ENCODE data around the gene GRHPR. TPM values are rescaled to one million over a fixed set of nuclear protein-coding genes. Genes with fewer than 3 reads are reported as not detected.

GRHPR gene
- total RNA-seq, 4 donors from 2014 or later: 81.7 to 135 (median 112) TPM

GRCh38 chr9:37406603-37407401 is 15.7 kb upstream of the GRHPR start:
- Histone ChIP-seq H3K27me3 (no peaks in the 10 kb centered on the region), H3K4me3 (no peak overlapping the region), H3K27ac (no peak overlapping the region), H3K4me1 (no peaks in the 10 kb centered on the region), H3K36me3 (no peaks in the 10 kb centered on the region), H3K9me3 (no peaks in the 10 kb centered on the region)
- DNase-seq: no peak
- TF ChIP-seq POLR2A (IDR thresholded peaks at IDR 0.05): no peak
- TF ChIP-seq CTCF (IDR thresholded peaks at IDR 0.05): no peak
- intact Hi-C loops (cut with DNase I; ENCODE audit: low total_unique reads): no loop called here

- no peak for TF ChIP-seq CTCF (IDR thresholded peaks at IDR 0.05)
- no peak for TF ChIP-seq POLR2A (IDR thresholded peaks at IDR 0.05)
- intact Hi-C loops (cut with DNase I; ENCODE audit: low total_unique reads): no loop called here
These were observed 15.0 kb upstream of the GRHPR start for GRCh38 chr9:37407468-37407867.

GRCh38 chr9:37408933-37409710 is 13.4 kb upstream of the GRHPR start:
- intact Hi-C loops (cut with DNase I; ENCODE audit: low total_unique reads): no loop called here
- DNase-seq: no peak

More at GRCh38 chr9:37407468-37407867, 15.0 kb upstream of the GRHPR start:
- no peak for DNase-seq
- no peaks in the 10 kb centered on the region for H3K4me1 ChIP-seq
- H3K4me3 ChIP-seq: no peak overlapping the region
- no peaks in the 10 kb centered on the region for H3K9me3 ChIP-seq
- H3K27me3 ChIP-seq: no peaks in the 10 kb centered on the region
- no peak overlapping the region for H3K27ac ChIP-seq
- no peaks in the 10 kb centered on the region for H3K36me3 ChIP-seq

GRCh38 chr9:37410354-37410861 is 12.1 kb upstream of the GRHPR start:
- H3K9me3 ChIP-seq: no peaks in the 10 kb centered on the region
- intact Hi-C loops (cut with DNase I; ENCODE audit: low total_unique reads): loop anchor here (10.0 kb wide), 1 partner anchor 74 kb away; the partner anchor contains the start of gene POLR1E

More at GRCh38 chr9:37408933-37409710, 13.4 kb upstream of the GRHPR start:
- no peaks in the 10 kb centered on the region for H3K4me1 ChIP-seq
- no peaks in the 10 kb centered on the region for H3K36me3 ChIP-seq
- no peaks in the 10 kb centered on the region for H3K9me3 ChIP-seq
- TF ChIP-seq POLR2A (IDR thresholded peaks at IDR 0.05): no peak
- no peak for TF ChIP-seq CTCF (IDR thresholded peaks at IDR 0.05)
- H3K27ac ChIP-seq: no peak overlapping the region
- H3K4me3 ChIP-seq: no peak overlapping the region
- no peaks in the 10 kb centered on the region for H3K27me3 ChIP-seq

GRCh38 chr9:37410969-37411785 is 11.3 kb upstream of the GRHPR start:
- no peak for DNase-seq
- H3K4me3 ChIP-seq: no peak overlapping the region
- H3K27me3 ChIP-seq: no peaks in the 10 kb centered on the region
- intact Hi-C loops (cut with DNase I; ENCODE audit: low total_unique reads): loop anchor here (10.0 kb wide), 1 partner anchor 74 kb away; the partner anchor contains the start of gene POLR1E
- TF ChIP-seq POLR2A (IDR thresholded peaks at IDR 0.05) (no peak), CTCF (IDR thresholded peaks at IDR 0.05) (no peak)
- no peaks in the 10 kb centered on the region for H3K36me3 ChIP-seq
- no peaks in the 10 kb centered on the region for H3K4me1 ChIP-seq
- H3K27ac ChIP-seq: no peak overlapping the region
- no peaks in the 10 kb centered on the region for H3K9me3 ChIP-seq

More at GRCh38 chr9:37410354-37410861, 12.1 kb upstream of the GRHPR start:
- Histone ChIP-seq H3K4me1 (no peaks in the 10 kb centered on the region), H3K36me3 (no peaks in the 10 kb centered on the region), H3K4me3 (no peak overlapping the region), H3K27ac (no peak overlapping the region), H3K27me3 (no peaks in the 10 kb centered on the region)
- TF ChIP-seq POLR2A (IDR thresholded peaks at IDR 0.05): no peak
- no peak for DNase-seq
